Measurements from ENCODE around the gene RYK.

The RYK gene

DNA sequence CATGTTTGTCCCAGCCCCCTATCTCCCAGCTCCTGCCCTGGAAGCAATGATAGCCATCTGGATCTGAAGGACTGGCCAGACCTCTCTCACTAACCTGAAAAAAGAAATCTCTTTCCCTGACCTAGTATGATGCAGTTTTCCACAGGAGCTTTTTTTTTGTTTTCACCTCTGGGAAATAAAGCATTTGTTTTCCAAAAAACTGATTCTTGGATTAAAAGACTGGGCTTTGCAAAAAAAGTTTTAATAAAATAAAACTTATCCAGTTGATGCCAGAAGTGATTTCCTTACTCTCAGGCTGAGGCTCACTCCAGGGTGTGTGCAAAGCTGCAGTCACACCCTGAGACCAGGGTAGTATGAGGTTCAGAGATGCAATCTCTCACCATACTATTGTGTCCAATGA lies 104.0 kb downstream of the RYK start:
- DNase-seq, result no peak

- no peak for DNase-seq
These were observed 105.5 kb downstream of the RYK start for GRCh38 chr3:134145183-134145582.

- DNase-seq, result no peak
These were observed 106.0 kb downstream of the RYK start for GRCh38 chr3:134144694-134145093.

DNA sequence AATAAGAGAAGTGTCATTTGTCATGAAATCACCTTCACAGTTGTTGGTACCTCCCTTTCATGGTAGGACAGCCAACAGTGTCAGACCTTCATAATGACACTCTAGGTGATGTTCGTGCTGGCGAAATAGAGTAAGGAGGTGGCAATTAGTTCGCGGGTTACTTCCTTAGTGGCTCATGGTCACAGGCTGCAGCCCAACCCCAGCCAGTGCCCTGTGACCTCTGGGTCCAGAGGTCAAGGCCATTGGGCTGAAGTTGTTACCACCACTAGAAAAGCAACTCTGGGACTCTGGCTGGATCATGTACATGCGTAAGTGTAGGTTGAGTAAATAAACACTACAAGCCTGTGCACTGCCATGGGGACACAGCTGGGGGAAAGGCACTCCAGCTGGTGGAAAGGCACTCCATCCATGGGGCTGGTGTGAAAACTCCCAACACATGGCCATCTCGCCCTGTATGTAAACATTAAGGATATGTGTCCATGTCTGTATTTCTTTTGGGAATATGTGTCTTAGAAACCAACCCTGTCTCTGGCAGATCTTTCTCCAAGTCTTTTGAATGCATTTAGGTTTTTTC lies 106.7 kb downstream of the RYK start:
- DNase-seq, result no peak

DNA sequence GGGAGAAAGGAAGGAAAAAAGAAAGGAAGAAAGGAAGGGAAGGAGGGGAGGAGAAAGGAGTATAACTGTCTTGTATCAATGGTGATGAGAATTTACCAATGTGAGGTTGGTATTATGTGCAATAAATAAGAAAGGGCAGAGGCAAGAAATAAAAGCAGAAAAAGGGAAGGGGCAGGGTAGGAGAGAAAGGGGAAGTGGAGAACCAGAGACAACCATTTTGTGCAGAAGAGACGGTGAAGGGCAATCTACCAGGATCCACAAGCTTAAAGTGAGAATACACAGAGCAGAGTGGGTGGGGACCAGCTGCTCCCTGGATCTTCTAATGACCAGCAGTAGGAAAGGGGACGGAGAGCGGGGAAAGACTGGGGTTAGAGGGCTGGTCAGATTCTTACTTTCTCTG lies 114.1 kb downstream of the RYK start:
- DNase-seq, result no peak

- no peak for DNase-seq
These were observed 115.8 kb downstream of the RYK start for GRCh38 chr3:134134698-134135415.

- no peak for DNase-seq
These were observed 116.4 kb downstream of the RYK start for GRCh38 chr3:134134240-134134639.

DNA sequence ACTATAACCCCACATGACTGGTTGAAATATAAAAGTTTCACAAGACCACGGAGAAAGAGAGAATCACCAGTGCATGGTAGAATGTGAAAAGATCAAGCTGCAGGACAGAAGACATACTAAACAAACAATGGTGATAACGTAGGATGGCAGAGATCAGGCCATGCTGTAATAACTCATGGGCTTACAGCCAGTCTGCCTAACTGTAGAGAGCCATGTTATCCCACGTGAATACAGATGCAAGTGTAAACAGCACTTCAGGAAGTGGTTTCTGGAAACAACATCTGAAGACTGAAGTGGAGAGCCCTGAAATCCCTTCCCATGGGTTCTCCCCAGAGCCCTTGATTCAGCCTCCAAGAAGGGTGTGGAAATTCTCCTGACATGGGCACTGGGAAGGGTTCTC lies 117.7 kb downstream of the RYK start:
- no peak for DNase-seq

GRCh38 chr3:134126153-134126552 lies 124.5 kb downstream of the RYK start:
- DNase-seq, result no peak

GRCh38 chr3:134114726-134115125 lies 135.9 kb downstream of the RYK start:
- DNase-seq, result no peak

DNA sequence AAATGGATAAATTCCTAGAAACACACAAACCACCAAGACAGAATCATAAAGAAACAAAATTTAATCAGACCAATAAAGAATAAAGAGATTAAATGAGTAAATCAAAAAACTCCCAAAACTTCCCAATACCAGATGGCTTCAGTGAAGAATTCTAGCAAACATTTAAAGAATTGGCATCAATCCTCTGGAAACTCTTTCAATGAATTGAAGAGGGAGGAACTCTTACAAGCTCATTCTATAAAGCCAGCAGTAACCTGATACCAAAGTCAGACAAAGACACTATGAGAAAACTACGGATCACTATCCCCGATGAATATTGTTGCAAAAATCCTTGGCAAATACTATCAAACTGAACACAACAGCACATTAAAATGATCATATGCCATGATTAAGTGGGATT lies 139.0 kb downstream of the RYK start:
- DNase-seq, result no peak

- no peak for DNase-seq
These were observed 139.7 kb downstream of the RYK start for GRCh38 chr3:134110963-134111362.

Data from amniotic stem cell (primary cell).